ENCODE measurements around the gene BNIP1. TPM values are rescaled to one million over a fixed set of nuclear protein-coding genes. Genes with fewer than 3 reads are reported as not detected.
"Not testable (repeated sequence)": the region's sequence is repeated elsewhere in the genome, so short reads cannot be mapped to it uniquely, and the experiment has no call there.

The BNIP1 gene
- total RNA-seq, 1 donor: 14.5 TPM

- H3K4me2 ChIP-seq (ENCODE audit: insufficient read depth, low read length): no peak overlapping the region
- H3K79me2 ChIP-seq (ENCODE audit: insufficient read depth, low read length): no peaks in the 10 kb centered on the region
- no peak for DNase-seq (ENCODE audit: insufficient read length, low spot score, missing footprints)
- TF ChIP-seq, protein P1, sequence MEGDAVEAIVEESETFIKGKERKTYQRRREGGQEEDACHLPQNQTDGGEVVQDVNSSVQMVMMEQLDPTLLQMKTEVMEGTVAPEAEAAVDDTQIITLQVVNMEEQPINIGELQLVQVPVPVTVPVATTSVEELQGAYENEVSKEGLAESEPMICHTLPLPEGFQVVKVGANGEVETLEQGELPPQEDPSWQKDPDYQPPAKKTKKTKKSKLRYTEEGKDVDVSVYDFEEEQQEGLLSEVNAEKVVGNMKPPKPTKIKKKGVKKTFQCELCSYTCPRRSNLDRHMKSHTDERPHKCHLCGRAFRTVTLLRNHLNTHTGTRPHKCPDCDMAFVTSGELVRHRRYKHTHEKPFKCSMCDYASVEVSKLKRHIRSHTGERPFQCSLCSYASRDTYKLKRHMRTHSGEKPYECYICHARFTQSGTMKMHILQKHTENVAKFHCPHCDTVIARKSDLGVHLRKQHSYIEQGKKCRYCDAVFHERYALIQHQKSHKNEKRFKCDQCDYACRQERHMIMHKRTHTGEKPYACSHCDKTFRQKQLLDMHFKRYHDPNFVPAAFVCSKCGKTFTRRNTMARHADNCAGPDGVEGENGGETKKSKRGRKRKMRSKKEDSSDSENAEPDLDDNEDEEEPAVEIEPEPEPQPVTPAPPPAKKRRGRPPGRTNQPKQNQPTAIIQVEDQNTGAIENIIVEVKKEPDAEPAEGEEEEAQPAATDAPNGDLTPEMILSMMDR (IDR thresholded peaks at IDR 0.05; ENCODE audit: extremely low read depth, low read depth, low read length): no peak
- no peaks in the 10 kb centered on the region for H4K20me1 ChIP-seq (ENCODE audit: insufficient read depth, low read length)
- H3K27ac ChIP-seq (ENCODE audit: low read depth, low read length): no peak overlapping the region
- peaks cover 50% of the 10 kb centered on the region for H3K36me3 ChIP-seq (ENCODE audit: insufficient read depth, low read length)
- H3K4me3 ChIP-seq (ENCODE audit: insufficient read depth, low read length): no peak overlapping the region
- no peak overlapping the region for H2AFZ ChIP-seq (ENCODE audit: low read length)
- H3K4me1 ChIP-seq (ENCODE audit: insufficient read depth, low read length): no peaks in the 10 kb centered on the region
- H3K9me3 ChIP-seq (ENCODE audit: low read depth, low read length): no peaks in the 10 kb centered on the region
- no peaks in the 10 kb centered on the region for H3K27me3 ChIP-seq (ENCODE audit: insufficient read depth, low read length)
These were observed 9.5 kb downstream of the BNIP1 start for GRCh38 chr5:173153842-173154241.

GRCh38 chr5:173154619-173155018 is 10.3 kb downstream of the BNIP1 start:
- H3K36me3 ChIP-seq (ENCODE audit: insufficient read depth, low read length): peaks cover 49% of the 10 kb centered on the region
- DNase-seq (ENCODE audit: insufficient read length, low spot score, missing footprints): not testable (repeated sequence)

DNA sequence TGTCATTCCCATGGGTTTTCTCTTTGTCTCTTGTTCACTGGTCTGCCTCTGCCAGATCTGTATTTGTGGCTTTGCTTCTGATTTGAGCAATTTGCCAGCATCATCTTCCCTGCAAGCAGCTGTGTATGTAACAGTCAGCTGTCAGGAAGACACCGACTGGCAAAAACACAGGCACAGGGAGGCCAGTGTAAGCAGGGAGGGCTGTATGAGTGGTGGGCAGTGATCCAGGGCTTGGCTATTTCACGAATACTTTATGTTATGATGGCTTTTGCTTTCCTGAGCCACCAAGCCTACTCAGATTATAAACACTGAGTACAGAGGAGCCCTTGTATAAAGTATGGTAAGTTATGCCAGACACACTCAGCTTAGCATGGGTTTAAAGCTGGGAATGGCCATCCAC is 11.6 kb downstream of the BNIP1 start:
- Histone ChIP-seq H3K4me3 (ENCODE audit: insufficient read depth, low read length) (no peak overlapping the region), H3K4me1 (ENCODE audit: insufficient read depth, low read length) (no peaks in the 10 kb centered on the region), H3K36me3 (ENCODE audit: insufficient read depth, low read length) (peaks cover 53% of the 10 kb centered on the region), H3K4me2 (ENCODE audit: insufficient read depth, low read length) (no peak overlapping the region), H3K27me3 (ENCODE audit: insufficient read depth, low read length) (no peaks in the 10 kb centered on the region), H4K20me1 (ENCODE audit: insufficient read depth, low read length) (no peaks in the 10 kb centered on the region), H3K79me2 (ENCODE audit: insufficient read depth, low read length) (no peaks in the 10 kb centered on the region), H2AFZ (ENCODE audit: low read length) (no peak overlapping the region), H3K27ac (ENCODE audit: low read depth, low read length) (no peak overlapping the region), H3K9me3 (ENCODE audit: low read depth, low read length) (no peaks in the 10 kb centered on the region)
- TF ChIP-seq, protein P1 (IDR thresholded peaks at IDR 0.05; ENCODE audit: extremely low read depth, low read depth, low read length): no peak
- no peak for DNase-seq (ENCODE audit: insufficient read length, low spot score, missing footprints)

More at GRCh38 chr5:173154619-173155018, 10.3 kb downstream of the BNIP1 start:
- H4K20me1 ChIP-seq (ENCODE audit: insufficient read depth, low read length); H3K27me3 ChIP-seq (ENCODE audit: insufficient read depth, low read length); H3K79me2 ChIP-seq (ENCODE audit: insufficient read depth, low read length); H3K4me2 ChIP-seq (ENCODE audit: insufficient read depth, low read length); H3K9me3 ChIP-seq (ENCODE audit: low read depth, low read length); H2AFZ ChIP-seq (ENCODE audit: low read length); H3K27ac ChIP-seq (ENCODE audit: low read depth, low read length); H3K4me3 ChIP-seq (ENCODE audit: insufficient read depth, low read length); H3K4me1 ChIP-seq (ENCODE audit: insufficient read depth, low read length): not testable (repeated sequence)

- Histone ChIP-seq H3K36me3 (ENCODE audit: insufficient read depth, low read length) (peaks cover 63% of the 10 kb centered on the region), H3K27ac (ENCODE audit: low read depth, low read length) (no peak overlapping the region), H3K27me3 (ENCODE audit: insufficient read depth, low read length) (no peaks in the 10 kb centered on the region), H3K4me2 (ENCODE audit: insufficient read depth, low read length) (no peak overlapping the region), H3K4me3 (ENCODE audit: insufficient read depth, low read length) (no peak overlapping the region), H3K79me2 (ENCODE audit: insufficient read depth, low read length) (no peaks in the 10 kb centered on the region), H2AFZ (ENCODE audit: low read length) (no peak overlapping the region), H3K4me1 (ENCODE audit: insufficient read depth, low read length) (no peaks in the 10 kb centered on the region), H4K20me1 (ENCODE audit: insufficient read depth, low read length) (no peaks in the 10 kb centered on the region), H3K9me3 (ENCODE audit: low read depth, low read length) (no peaks in the 10 kb centered on the region)
- TF ChIP-seq, protein P1 (IDR thresholded peaks at IDR 0.05; ENCODE audit: extremely low read depth, low read depth, low read length): no peak
- no peak for DNase-seq (ENCODE audit: insufficient read length, low spot score, missing footprints)
These were observed 14.0 kb downstream of the BNIP1 start for GRCh38 chr5:173158366-173158765.

All from osteoblast (primary cell).